Adipocyte (in vitro differentiated cells): ENCODE measurements around the gene SNX9.
"Not testable (repeated sequence)": the region's sequence is repeated elsewhere in the genome, so short reads cannot be mapped to it uniquely, and the experiment has no call there.

Source experiments
- DNase-seq: peaks from one replicate; pipeline ENCODE4 v3.0.0-alpha.2; 2015; ENCODE audit warnings: low read depth
- H3K27me3 ChIP-seq: replicated peaks from 2 replicates; pipeline ENCODE4 v1.7.0; 2013; ENCODE audit warnings: mild to moderate bottlenecking, low read length, moderate library complexity; ENCODE audit not compliant: control insufficient read depth, insufficient read depth
- H3K36me3 ChIP-seq: 2 replicates; pipeline ENCODE4 v1.7.0; 2013; ENCODE audit warnings: low read length, mild to moderate bottlenecking, moderate library complexity; ENCODE audit not compliant: control insufficient read depth, insufficient read depth, severe bottlenecking
- H3K4me1 ChIP-seq: 2 replicates; pipeline ENCODE4 v1.7.0; 2013; ENCODE audit warnings: mild to moderate bottlenecking, low read length, moderate library complexity; ENCODE audit not compliant: control insufficient read depth, insufficient read depth
- H3K4me3 ChIP-seq: 2 replicates; pipeline ENCODE4 v1.7.0; 2013; ENCODE audit warnings: mild to moderate bottlenecking, low read length, moderate library complexity
- H3K9ac ChIP-seq: 2 replicates; pipeline ENCODE4 v1.7.0; 2013; ENCODE audit warnings: mild to moderate bottlenecking, low read length, moderate library complexity
- H3K9me3 ChIP-seq: 2 replicates; pipeline ENCODE4 v1.7.0; 2013; ENCODE audit warnings: mild to moderate bottlenecking, low read length, moderate library complexity; ENCODE audit not compliant: control insufficient read depth

Gene SNX9

DNA sequence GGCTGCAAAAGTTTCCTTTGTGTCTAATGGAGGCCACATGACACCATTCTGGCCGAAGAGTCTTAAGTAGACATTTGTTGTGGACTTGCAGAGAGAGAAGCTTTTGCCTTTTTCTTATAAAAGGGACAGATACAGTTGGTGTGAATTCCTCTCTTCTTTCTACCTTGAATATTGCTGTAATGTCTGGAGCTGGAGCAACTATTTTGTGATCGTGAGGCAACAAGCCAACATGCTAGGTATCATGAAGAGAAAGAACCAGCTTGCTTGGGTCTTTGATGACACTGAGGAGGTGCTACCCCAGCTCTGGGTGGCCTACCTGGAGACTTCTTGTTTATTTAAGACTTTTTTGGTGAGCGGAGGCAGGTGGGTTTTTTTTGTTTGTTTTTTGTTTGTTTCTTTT, 142.3 kb downstream of the SNX9 start:
- H3K9me3 ChIP-seq, result peaks cover under 1% of the 10 kb centered on the region
- H3K36me3 ChIP-seq, result no peaks in the 10 kb centered on the region
- no peaks in the 10 kb centered on the region for H3K4me1 ChIP-seq
- no peak overlapping the region for H3K9ac ChIP-seq
- no peaks in the 10 kb centered on the region for H3K27me3 ChIP-seq
- no peak for DNase-seq
- H3K4me3 ChIP-seq, result no peak overlapping the region

DNA sequence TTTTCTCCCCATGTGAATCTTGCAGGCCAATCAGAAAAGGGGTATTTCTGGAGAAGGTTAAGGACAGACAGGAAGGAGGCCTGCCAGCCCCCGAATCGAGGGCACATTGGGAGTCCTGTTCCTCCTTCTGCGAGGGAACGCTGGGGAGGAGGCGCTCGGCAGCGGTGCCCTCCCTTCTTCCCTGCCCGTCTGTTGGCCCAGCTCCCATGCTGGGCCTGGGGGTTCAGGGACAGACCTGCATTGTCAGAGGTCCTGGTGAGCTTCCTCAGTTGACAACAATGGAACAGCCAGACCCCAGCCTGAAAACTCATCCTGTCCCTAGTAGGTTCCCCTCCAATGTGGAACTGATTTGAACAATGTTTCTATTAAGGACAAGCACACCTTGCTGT, 143.5 kb downstream of the SNX9 start:
- Histone ChIP-seq H3K36me3 (no peaks in the 10 kb centered on the region), H3K4me1 (no peaks in the 10 kb centered on the region), H3K9ac (no peak overlapping the region), H3K4me3 (no peak overlapping the region), H3K27me3 (no peaks in the 10 kb centered on the region), H3K9me3 (no peaks in the 10 kb centered on the region)
- DNase-seq, result no peak

DNA sequence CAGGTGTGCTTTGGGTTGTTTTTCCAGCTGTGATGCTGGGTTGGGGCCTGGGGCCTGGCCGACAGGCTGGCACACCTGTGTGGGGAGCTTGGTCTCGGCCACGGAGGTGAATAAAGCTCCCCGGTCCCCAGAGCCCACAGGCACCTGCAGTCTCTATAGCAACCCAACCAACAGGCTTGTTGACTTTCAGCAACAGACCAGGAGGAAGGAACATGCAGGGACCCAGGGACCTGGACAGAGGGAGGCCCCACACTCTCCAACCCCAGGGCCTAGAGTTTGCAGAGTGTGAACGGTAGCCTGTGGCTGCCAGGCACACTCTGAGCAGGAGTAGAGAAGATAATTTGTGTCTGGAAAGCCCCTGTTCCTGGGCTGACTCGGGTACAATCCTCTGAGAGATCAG, 144.0 kb downstream of the SNX9 start:
- Histone ChIP-seq H3K4me3 (no peak overlapping the region), H3K27me3 (no peaks in the 10 kb centered on the region), H3K9me3 (no peaks in the 10 kb centered on the region), H3K36me3 (no peaks in the 10 kb centered on the region), H3K9ac (no peak overlapping the region), H3K4me1 (no peaks in the 10 kb centered on the region)
- DNase-seq, result no peak

DNA sequence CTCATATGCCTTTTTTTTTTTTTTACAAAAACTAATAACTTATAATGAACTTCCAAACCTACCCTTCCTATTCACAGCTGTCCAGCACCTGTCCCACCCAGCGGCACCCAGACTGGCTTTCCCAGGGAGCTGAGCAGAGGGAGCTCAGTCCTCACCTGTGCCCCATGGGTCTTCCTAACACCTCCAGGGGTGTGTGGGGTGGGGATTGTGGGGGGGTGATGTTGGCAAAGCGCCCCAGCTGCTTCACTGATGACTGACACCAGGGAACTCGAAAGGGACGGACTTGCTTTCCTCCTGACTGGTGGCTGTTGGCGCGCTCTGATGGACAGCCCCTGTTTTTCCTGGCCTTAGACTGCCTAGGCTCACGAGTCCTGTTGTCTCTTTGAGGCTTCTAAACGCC, 144.4 kb downstream of the SNX9 start:
- Histone ChIP-seq H3K9ac (no peak overlapping the region), H3K9me3 (no peaks in the 10 kb centered on the region), H3K36me3 (no peaks in the 10 kb centered on the region), H3K4me1 (no peaks in the 10 kb centered on the region), H3K27me3 (no peaks in the 10 kb centered on the region), H3K4me3 (no peak overlapping the region)
- DNase-seq, result no peak

- not testable (repeated sequence) for H3K4me3 ChIP-seq, DNase-seq, H3K27me3 ChIP-seq, H3K9me3 ChIP-seq, H3K4me1 ChIP-seq, H3K9ac ChIP-seq, H3K36me3 ChIP-seq
Observed at GRCh38 chr6:157972177-157972576, 149.1 kb downstream of the SNX9 start.

GRCh38 chr6:157974341-157974894, 151.4 kb downstream of the SNX9 start:
- Histone ChIP-seq H3K36me3 (no peaks in the 10 kb centered on the region), H3K4me3 (no peak overlapping the region), H3K9me3 (no peaks in the 10 kb centered on the region), H3K27me3 (no peaks in the 10 kb centered on the region), H3K4me1 (no peaks in the 10 kb centered on the region), H3K9ac (no peak overlapping the region)
- no peak for DNase-seq

GRCh38 chr6:157974967-157975366, 151.9 kb downstream of the SNX9 start:
- Histone ChIP-seq H3K4me3 (no peak overlapping the region), H3K27me3 (no peaks in the 10 kb centered on the region), H3K4me1 (no peaks in the 10 kb centered on the region), H3K36me3 (no peaks in the 10 kb centered on the region), H3K9me3 (no peaks in the 10 kb centered on the region), H3K9ac (no peak overlapping the region)
- no peak for DNase-seq

DNA sequence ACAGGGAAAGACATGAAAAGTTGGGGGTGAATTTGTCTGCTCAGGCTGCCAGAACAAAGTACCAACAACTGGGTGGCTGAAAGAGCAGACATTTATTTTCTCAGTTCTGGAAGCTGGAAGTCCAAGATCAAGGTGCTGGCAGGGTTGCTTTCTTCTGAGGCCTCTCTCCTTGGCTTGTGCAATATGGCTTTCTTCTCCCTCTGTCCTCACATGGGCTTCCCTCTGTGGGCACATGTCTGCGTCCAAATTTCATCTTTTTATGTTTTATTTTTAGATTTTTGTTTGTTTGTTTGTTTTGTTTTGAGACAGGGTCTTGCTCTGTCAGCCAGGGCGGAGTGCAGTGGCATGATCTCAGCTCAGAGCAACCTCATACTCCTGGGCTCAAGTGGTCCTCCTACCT, 152.4 kb downstream of the SNX9 start:
- Histone ChIP-seq H3K4me1 (no peaks in the 10 kb centered on the region), H3K4me3 (no peak overlapping the region), H3K36me3 (no peaks in the 10 kb centered on the region), H3K27me3 (no peaks in the 10 kb centered on the region), H3K9me3 (no peaks in the 10 kb centered on the region), H3K9ac (no peak overlapping the region)
- no peak for DNase-seq

- H3K9me3 ChIP-seq, result no peaks in the 10 kb centered on the region
- H3K36me3 ChIP-seq, result no peaks in the 10 kb centered on the region
- H3K4me1 ChIP-seq, result no peaks in the 10 kb centered on the region
- H3K4me3 ChIP-seq, result no peak overlapping the region
- DNase-seq, result no peak
- no peaks in the 10 kb centered on the region for H3K27me3 ChIP-seq
- H3K9ac ChIP-seq, result no peak overlapping the region
Observed at GRCh38 chr6:157976345-157977175, 153.5 kb downstream of the SNX9 start.

GRCh38 chr6:157977176-157977804, 154.2 kb downstream of the SNX9 start:
- no peak for DNase-seq
- Histone ChIP-seq H3K36me3 (no peaks in the 10 kb centered on the region), H3K4me3 (no peak overlapping the region), H3K9ac (no peak overlapping the region), H3K27me3 (no peaks in the 10 kb centered on the region), H3K9me3 (no peaks in the 10 kb centered on the region), H3K4me1 (peaks cover under 1% of the 10 kb centered on the region)

DNA sequence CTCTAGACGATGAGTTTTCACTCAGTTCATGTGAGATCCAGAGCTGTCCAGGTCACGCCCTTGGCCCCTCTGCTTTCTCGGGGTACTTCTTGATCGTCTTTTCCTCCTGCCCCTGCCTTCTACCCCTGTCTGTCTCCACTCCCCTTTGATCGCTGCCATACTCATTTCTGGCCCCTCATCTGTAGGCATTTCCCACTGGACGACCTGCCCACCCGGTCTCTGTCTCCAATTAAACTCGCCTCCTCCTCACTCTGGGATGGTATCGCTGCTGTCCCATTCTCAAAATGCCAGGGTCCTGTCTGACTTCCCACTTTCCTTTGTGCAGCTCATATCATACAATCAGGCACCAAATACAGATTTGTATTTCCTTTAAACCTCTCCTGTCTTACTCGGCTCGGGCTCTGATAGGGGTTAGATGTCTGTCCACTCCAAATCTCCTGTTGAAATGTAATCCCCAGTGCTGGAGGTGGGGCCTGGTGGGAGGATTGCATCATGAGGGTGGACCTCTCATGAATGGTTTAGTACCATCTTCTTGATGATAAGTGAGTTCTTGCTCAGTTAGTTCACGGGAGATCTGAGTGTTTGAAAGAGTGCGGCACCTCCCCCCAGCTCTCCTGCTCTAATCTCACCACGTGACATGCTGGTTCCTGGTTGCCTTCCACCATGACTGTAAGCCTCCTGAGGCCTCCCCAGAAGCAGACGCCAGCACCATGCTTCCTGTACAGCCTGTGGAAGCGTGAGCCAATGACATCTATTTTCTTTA, 155.2 kb downstream of the SNX9 start:
- Histone ChIP-seq H3K9me3 (no peaks in the 10 kb centered on the region), H3K9ac (no peak overlapping the region), H3K27me3 (no peaks in the 10 kb centered on the region), H3K36me3 (no peaks in the 10 kb centered on the region), H3K4me1 (peaks cover 10% of the 10 kb centered on the region), H3K4me3 (no peak overlapping the region)
- DNase-seq, result no peak
